HepG2 (cell line): ENCODE data around the gene PXMP4. TPM values are rescaled to one million over a fixed set of nuclear protein-coding genes. Genes with fewer than 3 reads are reported as not detected.
A peak's percentile ranks its signal among the peaks of the same experiment; 100 is the strongest.

ENCODE experiments used
- BORCS8-MEF2B ChIP-seq: sonication (generic); formaldehyde crosslinking; IDR thresholded peaks from 2 replicates; pipeline ENCODE4 v1.8.0; 2022; ENCODE audit warnings: mild to moderate bottlenecking, missing genetic modification reagents
- DPF2 ChIP-seq: sonication (generic); formaldehyde crosslinking; IDR thresholded peaks from 2 replicates; pipeline ENCODE4 v1.4.0; 2020; ENCODE audit warnings: mild to moderate bottlenecking, low read depth, missing genetic modification reagents, borderline replicate concordance
- FOXC1 ChIP-seq: sonication (generic); formaldehyde crosslinking; IDR thresholded peaks from 2 replicates; pipeline ENCODE4 v1.8.0; 2022; ENCODE audit warnings: mild to moderate bottlenecking, missing genetic modification reagents, borderline replicate concordance
- FOXK1 ChIP-seq: sonication (generic); formaldehyde crosslinking; IDR thresholded peaks from 2 replicates; pipeline ENCODE4 v1.4.0; 2020; ENCODE audit warnings: low read depth, missing genetic modification reagents, borderline replicate concordance
- HMG20A ChIP-seq: IDR thresholded peaks from 2 replicates; pipeline ENCODE4 v1.6.1; 2016; ENCODE audit warnings: borderline replicate concordance
- IRX3 ChIP-seq: sonication (generic); formaldehyde crosslinking; IDR thresholded peaks from 2 replicates; pipeline ENCODE4 v1.8.1; 2023; ENCODE audit warnings: mild to moderate bottlenecking, low read depth, missing genetic modification reagents, borderline replicate concordance
- KMT2A ChIP-seq: sonication (generic); formaldehyde crosslinking; IDR thresholded peaks from 2 replicates; pipeline ENCODE4 v1.4.0; 2020; ENCODE audit warnings: missing genetic modification reagents
- MZF1 ChIP-seq: sonication (generic); formaldehyde crosslinking; IDR thresholded peaks from 2 replicates; pipeline ENCODE4 v1.8.1; 2023; ENCODE audit warnings: mild to moderate bottlenecking, missing genetic modification reagents, borderline replicate concordance
- NFIB ChIP-seq: sonication (generic); formaldehyde crosslinking; IDR thresholded peaks from 2 replicates; pipeline ENCODE4 v1.9.0; 2021; ENCODE audit warnings: missing genetic modification reagents, mild to moderate bottlenecking, borderline replicate concordance
- NFIC ChIP-seq: IDR thresholded peaks from 2 replicates; pipeline ENCODE4 v1.6.1; 2012; ENCODE audit warnings: mild to moderate bottlenecking, low read length, inconsistent platforms
- NKX3-1 ChIP-seq: sonication (generic); formaldehyde crosslinking; IDR thresholded peaks from 2 replicates; pipeline ENCODE4 v1.5.0; 2020; ENCODE audit warnings: missing genetic modification reagents
- POGZ ChIP-seq: sonication (generic); formaldehyde crosslinking; IDR thresholded peaks from 2 replicates; pipeline ENCODE4 v1.4.0; 2020; ENCODE audit warnings: mild to moderate bottlenecking, missing genetic modification reagents
- PPARG ChIP-seq: conservative IDR thresholded peaks from 2 replicates; pipeline ENCODE4 v1.6.1; 2016; ENCODE audit warnings: missing biosample characterization, missing genetic modification reagents
- RCOR2 ChIP-seq: IDR thresholded peaks from 2 replicates; pipeline ENCODE4 v1.6.1; 2016; ENCODE audit warnings: missing biosample characterization, missing genetic modification reagents
- SMYD3 ChIP-seq: sonication (generic); formaldehyde crosslinking; IDR thresholded peaks from 2 replicates; pipeline ENCODE4 v1.8.1; 2023; ENCODE audit warnings: mild to moderate bottlenecking, missing genetic modification reagents
- THAP11 ChIP-seq: IDR thresholded peaks from 2 replicates; pipeline ENCODE4 v1.6.1; 2016; ENCODE audit warnings: missing biosample characterization, missing genetic modification reagents
- TMF1 ChIP-seq: sonication (generic); formaldehyde crosslinking; IDR thresholded peaks from 2 replicates; pipeline ENCODE4 v1.8.1; 2022; ENCODE audit warnings: low read depth, missing genetic modification reagents
- ZFP41 ChIP-seq: sonication (generic); formaldehyde crosslinking; IDR thresholded peaks from 2 replicates; pipeline ENCODE4 v1.4.0; 2020; ENCODE audit warnings: mild to moderate bottlenecking, missing genetic modification reagents, borderline replicate concordance
- ZNF430 ChIP-seq: sonication (generic); formaldehyde crosslinking; IDR thresholded peaks from 2 replicates; pipeline ENCODE4 v1.9.0; 2021; ENCODE audit warnings: mild to moderate bottlenecking, missing genetic modification reagents
- ZNF460 ChIP-seq: sonication (generic); formaldehyde crosslinking; IDR thresholded peaks from 2 replicates; pipeline ENCODE4 v1.5.1; 2020; ENCODE audit warnings: missing genetic modification reagents, mild to moderate bottlenecking, borderline replicate concordance
- polyA plus RNA-seq, 8 experiments: library from polyadenylated mRNA; depleted of rRNA in 3 of 8; stranded (reverse) in 7 of 8; unstranded in 1 of 8; fragments of >200 nt; fragmentation: Illumina TruSeq in 4 of 8; extraction: Trizol in 4 of 8; gene quantifications; 2 replicates each; pipeline versions ENCODE4 v1.2.1 to v1.2.3, GENCODE V29; 2011 to 2016; ENCODE audit warnings: low read depth in 4 of 8, missing spikeins in 1 of 8, mixed read lengths in 1 of 8; ENCODE audit not compliant: insufficient read depth in 1 of 8
- total RNA-seq, 5 experiments: library from RNA; depleted of rRNA; stranded (reverse); fragments of >200 nt; fragmentation: Illumina TruSeq; extraction: Trizol; gene quantifications; 2 replicates each; pipeline ENCODE4 v1.2.3, GENCODE V29; 2016; ENCODE audit warnings: low read depth in 1 of 5
- TF ChIP-seq, protein P1 (sequence below): sonication (generic); formaldehyde crosslinking; IDR thresholded peaks from 2 replicates; pipeline ENCODE4 v1.5.0; 2020; ENCODE audit warnings: mild to moderate bottlenecking, missing genetic modification reagents
- TF ChIP-seq, protein P2 (sequence below): sonication (generic); formaldehyde crosslinking; IDR thresholded peaks from 2 replicates; pipeline ENCODE4 v1.4.0; 2020; ENCODE audit warnings: missing genetic modification reagents
- TF ChIP-seq, protein P3 (sequence below): sonication (generic); formaldehyde crosslinking; IDR thresholded peaks from 2 replicates; pipeline ENCODE4 v1.5.1; 2020; ENCODE audit warnings: mild to moderate bottlenecking, missing genetic modification reagents, moderate library complexity

Gene PXMP4
- total and polyA plus RNA-seq, 2 of the 13 experiments (the other 11 are each of a cell fraction or from before 2014, with no cell fraction given) = not detected

DNA sequence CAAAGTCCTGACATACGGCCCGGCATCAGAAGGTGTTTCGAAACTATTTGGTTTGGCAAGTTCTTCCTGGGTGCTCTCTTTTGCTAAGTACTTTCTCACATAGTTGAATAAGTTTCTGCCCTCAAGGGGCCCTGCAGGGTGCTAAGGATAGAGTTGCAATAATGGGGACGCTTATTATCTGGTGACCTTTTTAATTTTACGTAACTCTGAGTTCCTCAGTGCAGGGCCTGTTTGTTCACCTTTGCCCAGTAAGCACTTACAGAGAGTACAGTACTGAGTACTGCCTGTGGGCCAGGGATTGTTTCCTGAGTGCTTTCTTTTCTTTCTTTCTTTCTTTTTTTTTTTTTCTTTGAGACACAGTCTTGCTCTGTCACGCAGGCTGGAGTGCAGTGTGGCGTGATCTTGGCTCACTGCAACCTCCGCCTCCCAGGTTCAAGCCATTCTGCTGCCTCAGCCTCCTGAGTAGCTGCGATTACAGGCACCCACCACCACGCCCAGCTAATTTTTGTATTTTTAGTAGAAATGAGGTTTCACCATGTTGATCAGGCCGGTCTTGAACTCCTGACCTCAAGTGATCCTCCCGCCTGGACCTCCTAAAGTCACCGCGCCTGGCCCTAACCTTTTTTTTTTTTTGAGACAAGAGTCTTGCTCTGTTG is 4.5 kb upstream of the PXMP4 start (continued):
- peak; percentile 46; the same call in 1 of the 2 replicates for TF ChIP-seq BORCS8-MEF2B (CRISPR knock-in tag)
- TF ChIP-seq NFIC = 0 out of 2 replicates have a peak, but pooled peaks have one; percentile 71
- TF ChIP-seq DPF2 (CRISPR knock-in tag) = no peak; the same call in 1 of the 2 replicates
- TF ChIP-seq PPARG = peak; percentile 95
- TF ChIP-seq MZF1 (CRISPR knock-in tag) = no peak
- peak; percentile 19; the same call in 1 of the 2 replicates for TF ChIP-seq HMG20A (CRISPR knock-in tag)
- TF ChIP-seq THAP11 (CRISPR knock-in tag) = peak; percentile 60
- TF ChIP-seq, protein P1, sequence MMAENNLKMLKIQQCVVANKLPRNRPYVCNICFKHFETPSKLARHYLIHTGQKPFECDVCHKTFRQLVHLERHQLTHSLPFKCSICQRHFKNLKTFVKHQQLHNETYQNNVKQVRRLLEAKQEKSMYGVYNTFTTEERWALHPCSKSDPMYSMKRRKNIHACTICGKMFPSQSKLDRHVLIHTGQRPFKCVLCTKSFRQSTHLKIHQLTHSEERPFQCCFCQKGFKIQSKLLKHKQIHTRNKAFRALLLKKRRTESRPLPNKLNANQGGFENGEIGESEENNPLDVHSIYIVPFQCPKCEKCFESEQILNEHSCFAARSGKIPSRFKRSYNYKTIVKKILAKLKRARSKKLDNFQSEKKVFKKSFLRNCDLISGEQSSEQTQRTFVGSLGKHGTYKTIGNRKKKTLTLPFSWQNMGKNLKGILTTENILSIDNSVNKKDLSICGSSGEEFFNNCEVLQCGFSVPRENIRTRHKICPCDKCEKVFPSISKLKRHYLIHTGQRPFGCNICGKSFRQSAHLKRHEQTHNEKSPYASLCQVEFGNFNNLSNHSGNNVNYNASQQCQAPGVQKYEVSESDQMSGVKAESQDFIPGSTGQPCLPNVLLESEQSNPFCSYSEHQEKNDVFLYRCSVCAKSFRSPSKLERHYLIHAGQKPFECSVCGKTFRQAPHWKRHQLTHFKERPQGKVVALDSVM (CRISPR knock-in tag) = peak; percentile 62; the same call in 1 of the 2 replicates
- TF ChIP-seq RCOR2 (CRISPR knock-in tag) = peak; percentile 55
- TF ChIP-seq IRX3 (CRISPR knock-in tag) = 0 out of 2 replicates have a peak, but pooled peaks have one; percentile 20
- TF ChIP-seq FOXK1 (CRISPR knock-in tag) = peak; percentile 31; the same call in 1 of the 2 replicates
- peak; percentile 28 for TF ChIP-seq POGZ (CRISPR knock-in tag)
- TF ChIP-seq NFIB (CRISPR knock-in tag) = no peak
- peak; percentile 82; the same call in 1 of the 2 replicates for TF ChIP-seq NKX3-1
- TF ChIP-seq FOXC1 (CRISPR knock-in tag) = no peak; the same call in 1 of the 2 replicates
- peak; percentile 67 for TF ChIP-seq KMT2A (CRISPR knock-in tag)
- TF ChIP-seq, protein P2, sequence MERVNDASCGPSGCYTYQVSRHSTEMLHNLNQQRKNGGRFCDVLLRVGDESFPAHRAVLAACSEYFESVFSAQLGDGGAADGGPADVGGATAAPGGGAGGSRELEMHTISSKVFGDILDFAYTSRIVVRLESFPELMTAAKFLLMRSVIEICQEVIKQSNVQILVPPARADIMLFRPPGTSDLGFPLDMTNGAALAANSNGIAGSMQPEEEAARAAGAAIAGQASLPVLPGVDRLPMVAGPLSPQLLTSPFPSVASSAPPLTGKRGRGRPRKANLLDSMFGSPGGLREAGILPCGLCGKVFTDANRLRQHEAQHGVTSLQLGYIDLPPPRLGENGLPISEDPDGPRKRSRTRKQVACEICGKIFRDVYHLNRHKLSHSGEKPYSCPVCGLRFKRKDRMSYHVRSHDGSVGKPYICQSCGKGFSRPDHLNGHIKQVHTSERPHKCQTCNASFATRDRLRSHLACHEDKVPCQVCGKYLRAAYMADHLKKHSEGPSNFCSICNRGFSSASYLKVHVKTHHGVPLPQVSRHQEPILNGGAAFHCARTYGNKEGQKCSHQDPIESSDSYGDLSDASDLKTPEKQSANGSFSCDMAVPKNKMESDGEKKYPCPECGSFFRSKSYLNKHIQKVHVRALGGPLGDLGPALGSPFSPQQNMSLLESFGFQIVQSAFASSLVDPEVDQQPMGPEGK = peak; percentile 84
- peak; percentile 93; the same call in 1 of the 2 replicates for TF ChIP-seq ZNF460
- TF ChIP-seq, protein P3, sequence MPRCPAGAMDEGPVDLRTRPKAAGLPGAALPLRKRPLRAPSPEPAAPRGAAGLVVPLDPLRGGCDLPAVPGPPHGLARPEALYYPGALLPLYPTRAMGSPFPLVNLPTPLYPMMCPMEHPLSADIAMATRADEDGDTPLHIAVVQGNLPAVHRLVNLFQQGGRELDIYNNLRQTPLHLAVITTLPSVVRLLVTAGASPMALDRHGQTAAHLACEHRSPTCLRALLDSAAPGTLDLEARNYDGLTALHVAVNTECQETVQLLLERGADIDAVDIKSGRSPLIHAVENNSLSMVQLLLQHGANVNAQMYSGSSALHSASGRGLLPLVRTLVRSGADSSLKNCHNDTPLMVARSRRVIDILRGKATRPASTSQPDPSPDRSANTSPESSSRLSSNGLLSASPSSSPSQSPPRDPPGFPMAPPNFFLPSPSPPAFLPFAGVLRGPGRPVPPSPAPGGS (CRISPR knock-in tag) = peak; percentile 40; the same call in 1 of the 2 replicates
- peak; percentile 36; the same call in 1 of the 2 replicates for TF ChIP-seq SMYD3 (CRISPR knock-in tag)
- no peak for TF ChIP-seq ZNF430 (CRISPR knock-in tag)
- TF ChIP-seq TMF1 (CRISPR knock-in tag) = no peak
- 0 out of 2 replicates have a peak, but pooled peaks have one; percentile 34 for TF ChIP-seq ZFP41 (CRISPR knock-in tag)
